Measurements from ENCODE around the gene MAP3K8. TPM values are rescaled to one million over a fixed set of nuclear protein-coding genes. Genes with fewer than 3 reads are reported as not detected.
A peak's percentile ranks its signal among the peaks of the same experiment; 100 is the strongest.

Gene MAP3K8
- polyA plus RNA-seq, 1 experiment = 5.3 TPM

DNA sequence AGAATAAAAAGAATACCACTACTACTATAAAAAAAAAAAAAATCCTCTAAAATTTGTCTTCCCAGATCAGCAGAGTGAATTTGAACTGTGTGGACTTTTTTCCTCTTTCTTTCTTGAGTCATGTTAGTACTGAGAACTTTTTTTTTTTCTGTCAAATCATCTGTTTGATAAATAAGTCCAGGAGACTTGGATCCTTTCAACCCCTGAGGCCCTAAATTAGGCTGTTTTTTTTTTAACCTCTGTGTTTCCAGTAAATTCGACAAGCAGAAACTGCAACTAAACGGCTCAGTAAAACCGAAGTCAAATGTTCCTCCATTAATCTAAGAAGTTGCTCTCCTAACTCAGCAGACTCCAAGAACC lies 2.7 kb downstream of the MAP3K8 start:
- no peak overlapping the region for H3K27ac ChIP-seq (ENCODE audit: low read depth, low read length)
- no peak for DNase-seq (ENCODE audit: low read depth, low spot score)
- TF ChIP-seq, protein P1, sequence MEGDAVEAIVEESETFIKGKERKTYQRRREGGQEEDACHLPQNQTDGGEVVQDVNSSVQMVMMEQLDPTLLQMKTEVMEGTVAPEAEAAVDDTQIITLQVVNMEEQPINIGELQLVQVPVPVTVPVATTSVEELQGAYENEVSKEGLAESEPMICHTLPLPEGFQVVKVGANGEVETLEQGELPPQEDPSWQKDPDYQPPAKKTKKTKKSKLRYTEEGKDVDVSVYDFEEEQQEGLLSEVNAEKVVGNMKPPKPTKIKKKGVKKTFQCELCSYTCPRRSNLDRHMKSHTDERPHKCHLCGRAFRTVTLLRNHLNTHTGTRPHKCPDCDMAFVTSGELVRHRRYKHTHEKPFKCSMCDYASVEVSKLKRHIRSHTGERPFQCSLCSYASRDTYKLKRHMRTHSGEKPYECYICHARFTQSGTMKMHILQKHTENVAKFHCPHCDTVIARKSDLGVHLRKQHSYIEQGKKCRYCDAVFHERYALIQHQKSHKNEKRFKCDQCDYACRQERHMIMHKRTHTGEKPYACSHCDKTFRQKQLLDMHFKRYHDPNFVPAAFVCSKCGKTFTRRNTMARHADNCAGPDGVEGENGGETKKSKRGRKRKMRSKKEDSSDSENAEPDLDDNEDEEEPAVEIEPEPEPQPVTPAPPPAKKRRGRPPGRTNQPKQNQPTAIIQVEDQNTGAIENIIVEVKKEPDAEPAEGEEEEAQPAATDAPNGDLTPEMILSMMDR (IDR thresholded peaks at IDR 0.05; ENCODE audit: low read depth, low read length) = no peak
- ChIA-PET POLR2A (interaction anchor here (0.7 to 1.4 kb wide), 2 partner anchors 9 to 11 kb away, joined by 3 read pairs; no protein-coding TSS in a partner anchor), CTCF (interaction anchor here (0.6 to 0.7 kb wide), 2 partner anchors 20 to 94 kb away, joined by 4 to 6 read pairs; no protein-coding TSS in a partner anchor)
- peak overlapping the region; percentile 27 for H3K4me3 ChIP-seq (ENCODE audit: low read depth, low read length)
- no peaks in the 10 kb centered on the region for H3K27me3 ChIP-seq (ENCODE audit: control insufficient read depth, insufficient read depth, low read length)
- H3K9me3 ChIP-seq (ENCODE audit: control insufficient read depth, insufficient read depth, low read length) = no peaks in the 10 kb centered on the region; the same call in 1 of the 2 replicates

DNA sequence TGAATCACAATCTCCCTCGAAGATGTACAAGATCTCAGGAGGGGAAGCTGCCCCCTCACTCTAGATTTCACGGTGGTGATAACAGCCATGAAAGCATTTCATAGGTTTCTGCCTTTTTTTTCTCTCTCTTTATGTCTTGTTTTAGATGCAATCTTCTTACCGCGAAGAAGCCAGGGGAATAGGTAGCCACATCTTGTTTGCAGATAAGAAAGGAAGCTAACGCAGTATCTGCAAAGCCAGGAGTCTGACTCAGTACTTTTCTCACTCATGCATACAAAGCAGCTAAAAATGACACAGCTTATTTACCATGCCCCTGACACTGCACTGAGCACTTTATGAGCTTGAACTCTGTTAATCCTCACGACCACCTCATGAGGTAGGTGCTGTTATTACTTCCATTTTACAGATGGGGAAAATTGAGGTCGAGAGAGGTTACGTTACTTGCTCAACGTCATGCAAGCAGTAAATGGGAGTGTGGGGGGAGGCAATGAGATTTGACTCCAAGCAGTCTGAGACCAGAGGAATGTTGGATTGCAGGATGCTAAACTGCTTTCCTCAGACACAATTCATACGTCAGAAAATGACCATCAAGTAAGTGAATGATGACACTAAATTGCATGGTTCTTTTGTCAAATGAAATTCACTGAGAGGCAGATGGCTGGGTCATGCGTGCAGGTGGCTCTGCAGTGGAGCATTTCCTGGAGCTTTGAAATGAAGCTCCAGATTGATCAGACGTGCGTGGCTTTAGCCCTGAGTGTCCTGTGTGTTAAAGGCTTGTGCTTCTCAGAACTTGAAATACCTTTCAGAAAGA lies 3.3 kb downstream of the MAP3K8 start:
- Histone ChIP-seq H3K27me3 (ENCODE audit: control insufficient read depth, insufficient read depth, low read length) (no peaks in the 10 kb centered on the region), H3K4me3 (ENCODE audit: low read depth, low read length) (peak overlapping the region; percentile 29), H3K9me3 (ENCODE audit: control insufficient read depth, insufficient read depth, low read length) (no peaks in the 10 kb centered on the region), H3K27ac (ENCODE audit: low read depth, low read length) (peak overlapping the region; percentile 43)
- CTCF ChIA-PET = interaction anchor here (0.9 to 2.0 kb wide), 2 partner anchors 154 to 438 kb away, joined by 3 to 13 read pairs; no protein-coding TSS in a partner anchor
- TF ChIP-seq, protein P1 (IDR thresholded peaks at IDR 0.05; ENCODE audit: low read depth, low read length) = no peak
- no peak for DNase-seq (ENCODE audit: low read depth, low spot score)
- POLR2A ChIA-PET = interaction anchor here (0.7 to 1.4 kb wide), 2 partner anchors 8 to 10 kb away, joined by 3 read pairs; no protein-coding TSS in a partner anchor

DNA sequence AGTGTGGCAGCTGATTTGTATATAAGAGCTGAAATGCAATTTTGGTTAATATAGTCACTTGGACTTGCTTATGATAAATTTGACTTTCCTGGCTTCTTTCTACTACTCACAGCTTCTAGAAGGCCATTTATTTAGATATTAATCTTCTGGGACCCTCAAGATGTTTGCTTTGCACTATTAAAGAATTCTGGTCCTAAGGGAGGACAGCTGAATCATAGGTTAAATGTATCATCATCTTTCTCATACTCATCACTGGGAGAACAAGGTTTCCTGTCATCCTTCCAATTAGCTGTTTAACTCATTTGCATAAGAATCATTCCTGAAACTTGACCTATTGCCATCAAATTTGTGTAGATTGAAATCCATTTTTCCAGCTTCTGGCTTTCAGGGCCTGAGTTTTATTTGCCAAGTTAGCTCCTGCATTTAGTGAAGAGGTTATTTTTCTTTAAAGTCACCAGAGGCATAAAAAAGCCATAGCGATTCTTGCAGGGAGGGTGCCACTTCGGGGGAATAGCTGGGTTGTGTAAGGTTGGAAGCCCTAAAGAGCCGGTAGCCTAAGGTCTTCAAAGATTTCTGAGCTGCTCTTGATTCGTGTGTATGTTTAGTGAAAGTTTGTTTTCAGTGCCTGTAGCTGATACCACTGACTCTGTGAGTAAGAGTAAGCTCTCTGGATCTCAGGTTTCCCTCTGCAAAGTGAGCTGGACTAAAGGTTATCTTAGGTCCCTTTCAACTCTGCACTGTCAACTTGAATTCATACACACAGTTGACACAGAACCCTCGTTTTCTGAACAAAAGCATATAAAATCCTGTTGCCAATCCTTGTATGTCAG lies 4.3 kb downstream of the MAP3K8 start:
- H3K4me3 ChIP-seq (ENCODE audit: low read depth, low read length) = no peak overlapping the region; the same call in 1 of the 2 replicates
- POLR2A ChIA-PET = interaction anchor here (0.9 kb wide), 1 partner anchor 9 kb away, joined by 3 read pairs; no protein-coding TSS in a partner anchor
- TF ChIP-seq, protein P1 (IDR thresholded peaks at IDR 0.05; ENCODE audit: low read depth, low read length) = no peak
- no peaks in the 10 kb centered on the region for H3K27me3 ChIP-seq (ENCODE audit: control insufficient read depth, insufficient read depth, low read length)
- CTCF ChIA-PET = interaction anchor here (0.9 to 2.0 kb wide), 2 partner anchors 153 to 439 kb away, joined by 3 to 13 read pairs; no protein-coding TSS in a partner anchor
- no peaks in the 10 kb centered on the region for H3K9me3 ChIP-seq (ENCODE audit: control insufficient read depth, insufficient read depth, low read length)
- no peak for DNase-seq (ENCODE audit: low read depth, low spot score)
- H3K27ac ChIP-seq (ENCODE audit: low read depth, low read length) = peak overlapping the region; percentile 33

DNA sequence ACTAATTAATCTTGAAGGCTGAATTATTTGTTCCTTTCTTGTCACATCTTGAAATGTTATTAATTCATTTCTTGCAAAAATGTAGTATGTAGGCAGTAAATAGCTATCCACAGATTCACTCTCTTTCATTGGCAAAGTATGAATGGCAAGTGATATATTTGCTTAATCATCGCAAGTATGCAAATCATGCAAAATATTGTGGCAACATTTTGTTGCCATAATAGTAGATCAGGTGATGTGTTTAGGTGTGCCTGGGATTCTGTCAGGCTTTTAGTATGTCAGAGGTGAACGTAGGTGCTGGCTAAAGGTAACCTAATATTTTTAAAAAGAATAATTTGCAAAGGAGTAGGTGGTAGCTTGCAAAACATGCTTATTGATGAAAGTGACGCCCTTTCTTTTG lies 5.9 kb downstream of the MAP3K8 start:
- Histone ChIP-seq H3K4me3 (ENCODE audit: low read depth, low read length) (no peak overlapping the region), H3K9me3 (ENCODE audit: control insufficient read depth, insufficient read depth, low read length) (no peaks in the 10 kb centered on the region), H3K27ac (ENCODE audit: low read depth, low read length) (no peak overlapping the region), H3K27me3 (ENCODE audit: control insufficient read depth, insufficient read depth, low read length) (no peaks in the 10 kb centered on the region)
- ChIA-PET CTCF (no interaction called here), POLR2A (no interaction called here)
- TF ChIP-seq, protein P1 (IDR thresholded peaks at IDR 0.05; ENCODE audit: low read depth, low read length) = no peak
- no peak for DNase-seq (ENCODE audit: low read depth, low spot score)

Data from AG04450 (cell line).